H9 (cell line): ENCODE results near the gene VIP. TPM values are rescaled to one million over a fixed set of nuclear protein-coding genes. Genes with fewer than 3 reads are reported as not detected.

ENCODE experiments used
- DNase-seq: peaks from one replicate; pipeline ENCODE4 v3.0.0-alpha.2; 2017
- H2AFZ ChIP-seq: one replicate; pipeline ENCODE4 v1.6.1; 2013; ENCODE audit warnings: mild to moderate bottlenecking, low read length, control low read depth, moderate library complexity
- H2AK5ac ChIP-seq: 2 replicates; pipeline ENCODE4 v1.6.1; 2013; ENCODE audit warnings: low read length, control low read depth, mixed read lengths; ENCODE audit not compliant: insufficient read length
- H2BK120ac ChIP-seq: one replicate; pipeline ENCODE4 v1.6.1; 2013; ENCODE audit warnings: low read depth, mild to moderate bottlenecking, low read length, control low read depth, inconsistent platforms; ENCODE audit not compliant: poor library complexity, severe bottlenecking
- H2BK12ac ChIP-seq: 2 replicates; pipeline ENCODE4 v1.6.1; 2013; ENCODE audit warnings: low read length, control low read depth, mixed read lengths, low read depth; ENCODE audit not compliant: insufficient read length
- H2BK15ac ChIP-seq: 2 replicates; pipeline ENCODE4 v1.6.1; 2013; ENCODE audit warnings: low read depth, low read length, control low read depth
- H2BK20ac ChIP-seq: one replicate; pipeline ENCODE4 v1.6.1; 2013; ENCODE audit warnings: low read depth, mild to moderate bottlenecking, low read length, control low read depth, inconsistent platforms; ENCODE audit not compliant: poor library complexity, severe bottlenecking
- H2BK5ac ChIP-seq: 2 replicates; pipeline ENCODE4 v1.6.1; 2013; ENCODE audit warnings: low read length, control low read depth, mixed read lengths; ENCODE audit not compliant: insufficient read length
- H3K14ac ChIP-seq: 2 replicates; pipeline ENCODE4 v1.6.1; 2013; ENCODE audit warnings: low read length, control low read depth; ENCODE audit not compliant: insufficient read depth
- H3K18ac ChIP-seq: 2 replicates; pipeline ENCODE4 v1.6.1; 2013; ENCODE audit warnings: low read depth, mild to moderate bottlenecking, mixed read lengths, low read length, control low read depth; ENCODE audit not compliant: insufficient read length
- H3K23ac ChIP-seq: 2 replicates; pipeline ENCODE4 v1.6.1; 2013; ENCODE audit warnings: low read length, control low read depth, mixed read lengths, low read depth; ENCODE audit not compliant: insufficient read length
- H3K23me2 ChIP-seq: 2 replicates; pipeline ENCODE4 v1.6.1; 2013; ENCODE audit warnings: low read depth, mild to moderate bottlenecking, mixed read lengths, low read length, control low read depth; ENCODE audit not compliant: insufficient read length, poor library complexity, severe bottlenecking
- H3K27ac ChIP-seq: 2 replicates; pipeline ENCODE4 v1.5.1; 2013; ENCODE audit warnings: low read length, control low read depth, mixed read lengths, low read depth; ENCODE audit not compliant: insufficient read length
- H3K27me3 ChIP-seq: 2 replicates; pipeline ENCODE4 v1.6.1; 2013; ENCODE audit warnings: low read length, control low read depth, inconsistent platforms; ENCODE audit not compliant: insufficient read depth
- H3K4ac ChIP-seq: 2 replicates; pipeline ENCODE4 v1.6.1; 2013; ENCODE audit warnings: low read depth, mild to moderate bottlenecking, control low read depth, inconsistent platforms, low read length, moderate library complexity
- H3K4me1 ChIP-seq: 2 replicates; pipeline ENCODE4 v1.6.1; 2013; ENCODE audit warnings: low read length, control low read depth, inconsistent platforms; ENCODE audit not compliant: insufficient read depth
- H3K4me2 ChIP-seq: 2 replicates; pipeline ENCODE4 v1.6.1; 2013; ENCODE audit warnings: low read length, control low read depth, mixed read lengths; ENCODE audit not compliant: insufficient read length, insufficient read depth
- H3K56ac ChIP-seq: 2 replicates; pipeline ENCODE4 v1.6.1; 2013; ENCODE audit warnings: low read depth, mild to moderate bottlenecking, mixed read lengths, low read length, control low read depth; ENCODE audit not compliant: insufficient read length
- H3K79me1 ChIP-seq: 2 replicates; pipeline ENCODE4 v1.6.1; 2013; ENCODE audit warnings: low read depth, mild to moderate bottlenecking, moderate library complexity, low read length, control low read depth, inconsistent platforms; ENCODE audit not compliant: insufficient read depth, poor library complexity, severe bottlenecking
- H3K79me2 ChIP-seq: 2 replicates; pipeline ENCODE4 v1.6.1; 2013; ENCODE audit warnings: low read length, control low read depth, inconsistent platforms; ENCODE audit not compliant: insufficient read depth
- H3K9ac ChIP-seq: 2 replicates; pipeline ENCODE4 v1.6.1; 2013; ENCODE audit warnings: low read length, control low read depth, mixed read lengths; ENCODE audit not compliant: insufficient read length; ENCODE audit errors: extremely low read depth
- H3K9me3 ChIP-seq: one replicate; pipeline ENCODE4 v1.6.1; 2013; ENCODE audit warnings: low read depth, low read length, inconsistent platforms; ENCODE audit not compliant: control insufficient read depth
- H3T11ph ChIP-seq: one replicate; pipeline ENCODE4 v1.6.1; 2013; ENCODE audit warnings: mild to moderate bottlenecking, low read length, control low read depth, inconsistent platforms
- H4K20me1 ChIP-seq: one replicate; pipeline ENCODE4 v1.6.1; 2013; ENCODE audit not compliant: control insufficient read depth, insufficient read length, insufficient read depth
- H4K5ac ChIP-seq: 2 replicates; pipeline ENCODE4 v1.6.1; 2013; ENCODE audit warnings: low read depth, mild to moderate bottlenecking, mixed read lengths, low read length, control low read depth; ENCODE audit not compliant: insufficient read length
- H4K8ac ChIP-seq: replicated peaks from 2 replicates; pipeline ENCODE4 v1.6.1; 2013; ENCODE audit warnings: low read length, control low read depth, mixed read lengths, low read depth; ENCODE audit not compliant: insufficient read length
- H4K91ac ChIP-seq: 2 replicates; pipeline ENCODE4 v1.6.1; 2013; ENCODE audit warnings: low read depth, mild to moderate bottlenecking, moderate library complexity, mixed read lengths, low read length, control low read depth; ENCODE audit not compliant: insufficient read length
- H3K27ac Mint-ChIP-seq, 3 experiments: 2 replicates in 2 of 3; 3 replicates in 1 of 3; pipeline ENCODE4 v1.8.0; 2020 to 2021; ENCODE audit warnings: mixed read lengths in 3 of 3, mild to moderate bottlenecking in 1 of 3, moderate library complexity in 1 of 3
- H3K27me3 Mint-ChIP-seq: 2 replicates; pipeline ENCODE4 v1.8.0; 2021; ENCODE audit warnings: low read depth, mild to moderate bottlenecking, moderate library complexity, mixed read lengths
- H3K36me3 Mint-ChIP-seq, 3 experiments: 2 replicates in 2 of 3; 3 replicates in 1 of 3; pipeline ENCODE4 v1.8.0; 2020 to 2021; ENCODE audit warnings: low read depth in 3 of 3, mixed read lengths in 3 of 3; ENCODE audit not compliant: insufficient read depth in 1 of 3
- H3K4me1 Mint-ChIP-seq, 2 experiments: 2 replicates each; pipeline ENCODE4 v1.8.0; 2020; ENCODE audit warnings: mixed read lengths in 2 of 2
- H3K4me3 Mint-ChIP-seq, 2 experiments: 2 replicates in 1 of 2; 3 replicates in 1 of 2; pipeline ENCODE4 v1.8.0; 2020 to 2021; ENCODE audit warnings: mild to moderate bottlenecking in 2 of 2, mixed read lengths in 2 of 2, moderate library complexity in 1 of 2
- H3K9me3 Mint-ChIP-seq, 2 experiments: 2 replicates in 1 of 2; 3 replicates in 1 of 2; pipeline ENCODE4 v1.8.0; 2020; ENCODE audit warnings: mild to moderate bottlenecking in 2 of 2, mixed read lengths in 2 of 2, moderate library complexity in 1 of 2
- WGBS: extraction: QIAGEN DNeasy Blood & Tissue Kit; methylation state at CpG from one replicate; pipeline ENCODE4 v1.1.7; 2013; ENCODE audit warnings: missing lambda C conversion rate, low lambda C conversion rate, mixed read lengths; ENCODE audit not compliant: insufficient read length; ENCODE audit errors: extremely low coverage; 5-methylcytosine and 5-hydroxymethylcytosine counted together
- long read RNA-seq: library from polyadenylated mRNA; unstranded; transcript quantifications from one replicate; pipeline ENCODE4 v2.0.0, GENCODE V29; 2020
- total RNA-seq: library from RNA; stranded (reverse); gene quantifications from 2 replicates; pipeline ENCODE4 v1.2.1, GENCODE V29; 2021
- TF ChIP-seq, protein P1 (sequence below): fragments of 200-600 bp; sonication (generic); conservative IDR thresholded peaks from 3 replicates; pipeline ENCODE4 v1.8.0; 2021; ENCODE audit warnings: antibody characterized with exemption, mild to moderate bottlenecking

The VIP gene
- total RNA-seq, result not detected in 2 replicates
- long read RNA-seq, result 0 reads

DNA sequence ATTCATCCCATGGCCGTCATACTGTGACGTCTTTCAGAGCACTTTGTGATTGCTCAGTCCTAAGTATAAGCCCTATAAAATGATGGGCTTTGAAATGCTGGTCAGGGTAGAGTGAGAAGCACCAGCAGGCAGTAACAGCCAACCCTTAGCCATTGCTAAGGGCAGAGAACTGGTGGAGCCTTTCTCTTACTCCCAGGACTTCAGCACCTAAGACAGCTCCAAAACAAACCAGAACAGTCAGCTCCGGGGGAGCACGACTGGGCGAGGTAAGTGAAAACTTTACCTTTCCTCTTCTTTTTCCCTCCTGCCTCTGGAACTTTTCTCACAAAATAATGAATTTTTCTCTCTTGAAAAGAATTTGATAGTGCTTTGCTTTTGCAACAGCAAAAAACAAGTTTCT, at the start of gene VIP:
Gene VIP, plus strand, starts transcription at position 104 of the 400 bp plus-strand sequence. CDS start 1,381 bp downstream, outside the sequence.
- Histone ChIP-seq H3K18ac (no peak within 1 kb of the TSS), H4K20me1 (no peaks in the 10 kb centered on the region), H2BK120ac (no peak within 1 kb of the TSS), H3T11ph (no peak within 1 kb of the TSS), H3K4me2 (no peak within 1 kb of the TSS), H2AK5ac (no peak within 1 kb of the TSS), H3K27ac (no peak within 1 kb of the TSS), H3K56ac (no peak within 1 kb of the TSS), H3K79me2 (no peaks in the 10 kb centered on the region), H3K14ac (no peak within 1 kb of the TSS), H2BK20ac (no peak within 1 kb of the TSS), H4K91ac (no peak within 1 kb of the TSS), H2BK15ac (no peak within 1 kb of the TSS), H4K5ac (no peak within 1 kb of the TSS), H2BK12ac (no peak within 1 kb of the TSS), H3K9ac (no peak within 1 kb of the TSS), H3K9me3 (no peaks in the 10 kb centered on the region), H3K4ac (no peak within 1 kb of the TSS), H3K23me2 (no peaks in the 10 kb centered on the region), H4K8ac (no peak within 1 kb of the TSS), H3K27me3 (no peaks in the 10 kb centered on the region), H2BK5ac (no peak within 1 kb of the TSS), H3K4me1 (no peaks in the 10 kb centered on the region), H3K23ac (no peak within 1 kb of the TSS), H3K79me1 (no peaks in the 10 kb centered on the region), H2AFZ (no peak within 1 kb of the TSS)
- TF ChIP-seq, protein P1, sequence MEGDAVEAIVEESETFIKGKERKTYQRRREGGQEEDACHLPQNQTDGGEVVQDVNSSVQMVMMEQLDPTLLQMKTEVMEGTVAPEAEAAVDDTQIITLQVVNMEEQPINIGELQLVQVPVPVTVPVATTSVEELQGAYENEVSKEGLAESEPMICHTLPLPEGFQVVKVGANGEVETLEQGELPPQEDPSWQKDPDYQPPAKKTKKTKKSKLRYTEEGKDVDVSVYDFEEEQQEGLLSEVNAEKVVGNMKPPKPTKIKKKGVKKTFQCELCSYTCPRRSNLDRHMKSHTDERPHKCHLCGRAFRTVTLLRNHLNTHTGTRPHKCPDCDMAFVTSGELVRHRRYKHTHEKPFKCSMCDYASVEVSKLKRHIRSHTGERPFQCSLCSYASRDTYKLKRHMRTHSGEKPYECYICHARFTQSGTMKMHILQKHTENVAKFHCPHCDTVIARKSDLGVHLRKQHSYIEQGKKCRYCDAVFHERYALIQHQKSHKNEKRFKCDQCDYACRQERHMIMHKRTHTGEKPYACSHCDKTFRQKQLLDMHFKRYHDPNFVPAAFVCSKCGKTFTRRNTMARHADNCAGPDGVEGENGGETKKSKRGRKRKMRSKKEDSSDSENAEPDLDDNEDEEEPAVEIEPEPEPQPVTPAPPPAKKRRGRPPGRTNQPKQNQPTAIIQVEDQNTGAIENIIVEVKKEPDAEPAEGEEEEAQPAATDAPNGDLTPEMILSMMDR, result no peak
- H3K4me3 Mint-ChIP-seq, result no peak within 1 kb of the TSS
- H3K9me3 Mint-ChIP-seq, result no peaks in the 10 kb centered on the region; a peak in 1 of 5 replicates
- no peak within 1 kb of the TSS for H3K27ac Mint-ChIP-seq
- H3K36me3 Mint-ChIP-seq, result no peaks in the 10 kb centered on the region
- H3K4me1 Mint-ChIP-seq, result peaks cover 8% of the 10 kb centered on the region in 2 experiments; a peak in 3 of 4 replicates
- no peaks in the 10 kb centered on the region for H3K27me3 Mint-ChIP-seq
- DNase-seq, result peak; percentile 71
- WGBS, result no CpG with 5 or more reads among the region's 5 CpGs
